GM18517 (cell line): ENCODE data around the gene FHIT.

Experiments used
- ATAC-seq: cut with Tn5 transposase; IDR thresholded peaks from one replicate; pipeline ENCODE4 v1.9.1; 2021; ENCODE audit warnings: mild to moderate bottlenecking, moderate library complexity; ENCODE audit not compliant: unreplicated experiment

FHIT gene

GRCh38 chr3:60154011-60154410 is 1097.2 kb downstream of the FHIT start:
- no peak for ATAC-seq

GRCh38 chr3:60153221-60153999 is 1097.8 kb downstream of the FHIT start:
- no peak for ATAC-seq

GRCh38 chr3:60149501-60149900 is 1101.8 kb downstream of the FHIT start:
- ATAC-seq, result no peak

- ATAC-seq, result no peak
These were observed 1103.9 kb downstream of the FHIT start for GRCh38 chr3:60147249-60147950.

GRCh38 chr3:60146121-60146520 is 1105.1 kb downstream of the FHIT start:
- ATAC-seq, result no peak

GRCh38 chr3:60144071-60144470 is 1107.2 kb downstream of the FHIT start:
- ATAC-seq, result no peak

GRCh38 chr3:60142009-60142408 is 1109.2 kb downstream of the FHIT start:
- no peak for ATAC-seq

GRCh38 chr3:60140160-60140559 is 1111.1 kb downstream of the FHIT start:
- ATAC-seq, result no peak

GRCh38 chr3:60136601-60137000 is 1114.7 kb downstream of the FHIT start:
- no peak for ATAC-seq

- no peak for ATAC-seq
These were observed 1115.8 kb downstream of the FHIT start for GRCh38 chr3:60135474-60135873.

- ATAC-seq, result no peak
These were observed 1117.7 kb downstream of the FHIT start for GRCh38 chr3:60133269-60134162.

- ATAC-seq, result no peak
These were observed 1119.6 kb downstream of the FHIT start for GRCh38 chr3:60131618-60132017.

GRCh38 chr3:60126511-60127304 is 1124.5 kb downstream of the FHIT start:
- no peak for ATAC-seq

- no peak for ATAC-seq
These were observed 1125.6 kb downstream of the FHIT start for GRCh38 chr3:60125686-60126085.

- no peak for ATAC-seq
These were observed 1131.0 kb downstream of the FHIT start for GRCh38 chr3:60120245-60120644.

- ATAC-seq, result no peak
These were observed 1137.1 kb downstream of the FHIT start for GRCh38 chr3:60114191-60114590.

GRCh38 chr3:60107275-60107674 is 1144.0 kb downstream of the FHIT start:
- ATAC-seq, result no peak

- no peak for ATAC-seq
These were observed 1149.1 kb downstream of the FHIT start for GRCh38 chr3:60102154-60102553.

GRCh38 chr3:60101621-60102020 is 1149.6 kb downstream of the FHIT start:
- no peak for ATAC-seq

GRCh38 chr3:60096403-60096802 is 1154.8 kb downstream of the FHIT start:
- no peak for ATAC-seq

GRCh38 chr3:60095930-60096329 is 1155.3 kb downstream of the FHIT start:
- no peak for ATAC-seq
